22Rv1 (cell line): ENCODE results near the gene DCAF4.

Experiments used
- H3K27ac ChIP-seq: fragments of 450-650 bp; 2 replicates; pipeline ENCODE4 v1.5.1; 2017
- ZFX ChIP-seq: fragments of 450-650 bp; IDR thresholded peaks from 2 replicates; pipeline ENCODE4 v1.6.1; 2017; ENCODE audit warnings: antibody characterized with exemption, borderline replicate concordance
- TF ChIP-seq, protein P1 (sequence below): fragments of 450-650 bp; IDR thresholded peaks from 2 replicates; pipeline ENCODE4 v1.5.1; 2017; ENCODE audit warnings: mild to moderate bottlenecking

DCAF4 gene

DNA sequence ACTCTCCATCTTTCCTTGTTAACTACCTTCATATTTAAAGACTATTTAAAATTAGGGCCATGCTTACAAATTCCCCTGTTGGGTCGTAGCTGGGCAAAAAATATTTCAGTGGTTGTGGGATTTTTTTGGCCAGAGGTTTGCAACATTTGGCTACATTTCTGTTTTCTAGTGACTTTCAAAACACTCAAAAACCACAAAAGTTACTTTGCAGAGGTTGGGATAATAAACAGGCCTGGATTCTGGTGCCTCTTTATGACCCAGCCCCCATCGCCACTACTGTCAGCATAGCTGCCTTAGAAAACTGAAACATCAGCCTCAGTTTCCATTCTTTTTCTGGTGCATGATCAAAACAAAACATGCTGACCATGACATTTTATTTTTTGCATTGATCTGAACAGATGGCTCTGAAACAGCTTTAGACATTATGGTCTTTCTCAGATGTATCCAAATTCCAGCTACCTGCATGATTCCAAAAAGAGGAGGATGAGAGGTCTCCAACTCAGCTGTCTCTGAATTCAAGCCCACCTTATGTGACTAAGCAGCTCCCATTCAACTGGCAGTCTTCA is 37.5 kb upstream of the DCAF4 start:
- TF ChIP-seq, protein P1, sequence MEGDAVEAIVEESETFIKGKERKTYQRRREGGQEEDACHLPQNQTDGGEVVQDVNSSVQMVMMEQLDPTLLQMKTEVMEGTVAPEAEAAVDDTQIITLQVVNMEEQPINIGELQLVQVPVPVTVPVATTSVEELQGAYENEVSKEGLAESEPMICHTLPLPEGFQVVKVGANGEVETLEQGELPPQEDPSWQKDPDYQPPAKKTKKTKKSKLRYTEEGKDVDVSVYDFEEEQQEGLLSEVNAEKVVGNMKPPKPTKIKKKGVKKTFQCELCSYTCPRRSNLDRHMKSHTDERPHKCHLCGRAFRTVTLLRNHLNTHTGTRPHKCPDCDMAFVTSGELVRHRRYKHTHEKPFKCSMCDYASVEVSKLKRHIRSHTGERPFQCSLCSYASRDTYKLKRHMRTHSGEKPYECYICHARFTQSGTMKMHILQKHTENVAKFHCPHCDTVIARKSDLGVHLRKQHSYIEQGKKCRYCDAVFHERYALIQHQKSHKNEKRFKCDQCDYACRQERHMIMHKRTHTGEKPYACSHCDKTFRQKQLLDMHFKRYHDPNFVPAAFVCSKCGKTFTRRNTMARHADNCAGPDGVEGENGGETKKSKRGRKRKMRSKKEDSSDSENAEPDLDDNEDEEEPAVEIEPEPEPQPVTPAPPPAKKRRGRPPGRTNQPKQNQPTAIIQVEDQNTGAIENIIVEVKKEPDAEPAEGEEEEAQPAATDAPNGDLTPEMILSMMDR, result no peak
- TF ChIP-seq ZFX, result no peak

DNA sequence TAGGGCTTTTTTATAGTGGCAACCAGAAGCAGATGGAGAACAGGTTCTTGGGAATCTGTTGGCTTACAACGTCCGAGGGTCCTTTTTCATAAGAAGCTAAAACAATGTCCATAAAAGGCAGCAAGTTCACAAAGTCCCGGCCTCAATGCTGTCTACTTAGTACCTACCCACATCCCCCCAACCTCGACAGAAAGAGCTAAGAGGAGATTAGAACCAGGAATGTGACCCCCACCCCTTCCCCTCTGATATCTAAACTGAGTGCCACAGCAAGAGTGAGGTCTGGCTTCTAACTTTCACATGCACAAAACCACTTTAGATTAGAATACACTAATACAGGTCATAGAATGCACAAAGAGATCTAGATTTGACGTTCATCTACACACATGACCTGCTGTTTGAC is 36.9 kb upstream of the DCAF4 start:
- TF ChIP-seq, protein P1, result no peak
- TF ChIP-seq ZFX, result no peak

More for the DNA sequence above, 37.5 kb upstream of the DCAF4 start:
- H3K27ac ChIP-seq, result no peak overlapping the region

DNA sequence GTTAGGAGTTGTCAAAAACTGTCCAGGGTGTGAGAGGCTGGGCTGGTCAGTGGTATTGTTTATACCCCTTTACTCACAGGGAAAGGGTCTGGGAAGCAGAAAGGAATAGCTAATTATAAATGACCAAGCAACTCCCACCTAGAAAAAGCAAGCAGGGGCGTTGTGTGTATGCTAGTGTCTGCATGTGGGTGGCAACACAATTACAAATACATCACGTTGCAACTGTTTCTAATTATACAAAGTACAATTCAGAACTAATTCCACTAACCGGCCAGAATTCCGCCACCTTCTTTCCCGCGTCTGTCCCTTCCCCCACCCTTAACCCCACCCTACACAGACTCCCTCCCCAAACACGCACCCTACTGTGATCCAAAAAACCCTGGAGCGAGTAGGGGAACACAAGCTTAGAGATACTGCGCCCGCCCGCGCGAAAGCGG is 34.6 kb upstream of the DCAF4 start:
- H3K27ac ChIP-seq, result no peak overlapping the region
- TF ChIP-seq, protein P1, result no peak
- no peak for TF ChIP-seq ZFX

More for the DNA sequence above, 36.9 kb upstream of the DCAF4 start:
- H3K27ac ChIP-seq, result no peak overlapping the region

DNA sequence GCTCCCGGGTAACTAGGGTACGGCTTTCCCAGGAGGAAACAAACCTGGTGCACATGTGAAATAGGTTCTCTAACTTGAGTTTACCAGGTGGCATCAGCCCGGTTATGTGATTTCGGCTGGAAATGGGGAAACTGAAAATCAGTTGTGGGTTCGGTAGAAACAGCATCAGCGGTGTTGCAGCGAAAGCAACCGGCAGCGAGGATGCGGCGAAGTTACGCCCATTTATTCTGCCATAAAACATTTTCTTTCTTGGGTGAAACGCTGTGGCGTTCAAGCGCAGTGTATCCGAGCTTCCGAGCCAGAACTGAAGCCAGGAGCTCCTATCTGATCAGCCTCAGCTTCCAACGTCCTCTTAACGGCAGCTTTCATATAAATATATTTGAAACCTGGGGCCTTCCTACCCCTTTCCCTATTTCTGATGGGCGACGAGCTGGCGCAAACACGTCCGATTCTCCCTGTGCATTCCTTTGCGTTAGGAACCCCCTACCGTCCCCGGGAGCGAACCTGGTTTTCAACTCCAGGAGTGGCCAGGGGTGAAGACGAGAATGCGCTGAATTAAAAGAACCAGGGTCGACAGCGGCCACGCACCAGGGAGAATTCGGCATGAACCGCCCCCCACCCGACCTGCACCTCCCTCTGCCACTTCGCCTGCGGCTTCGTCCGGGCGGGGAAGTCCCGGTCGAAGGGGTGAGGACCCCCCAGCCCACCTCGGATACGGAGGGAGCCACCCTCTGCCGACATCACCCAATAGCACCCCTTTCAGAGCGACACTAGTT is 34.0 kb upstream of the DCAF4 start:
- H3K27ac ChIP-seq, result no peak overlapping the region
- TF ChIP-seq, protein P1, result no peak
- TF ChIP-seq ZFX, result no peak

DNA sequence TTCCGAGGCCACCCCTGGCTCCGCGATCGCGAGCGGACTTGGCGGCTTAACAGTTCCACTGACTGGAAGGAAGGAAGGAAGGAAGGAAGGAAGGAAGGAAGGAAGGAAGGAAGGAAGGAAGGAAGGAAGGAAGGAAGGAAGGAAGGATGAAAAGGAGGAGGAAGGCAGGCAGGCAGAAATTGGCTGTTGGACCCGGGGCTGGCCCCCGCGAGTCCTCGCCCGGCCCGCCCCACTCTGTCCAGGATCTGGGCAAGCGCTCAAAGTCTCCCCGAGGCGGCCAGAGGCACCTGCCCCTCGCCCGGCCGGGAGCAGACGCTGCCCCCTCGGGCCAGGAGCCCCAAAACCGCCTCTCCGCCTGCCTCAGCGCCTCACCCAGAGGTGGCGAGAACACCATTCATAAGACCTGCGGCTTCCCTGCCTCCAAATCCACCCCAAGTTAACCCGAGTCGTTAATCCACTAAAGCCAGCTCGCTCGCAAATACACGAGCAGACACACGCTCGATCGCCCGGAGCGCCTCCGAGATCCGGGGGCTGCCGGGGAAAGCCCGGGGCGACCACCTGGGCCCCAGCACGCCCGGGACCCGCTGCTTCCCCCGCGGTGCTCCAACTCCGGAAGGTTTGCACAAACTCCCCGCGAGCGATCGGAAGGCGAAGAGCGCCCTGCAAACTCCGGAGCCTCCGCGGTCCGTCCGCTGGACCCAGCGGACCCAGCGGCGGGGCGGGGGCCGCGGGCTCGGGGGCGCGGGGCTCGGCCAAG is 33.2 kb upstream of the DCAF4 start:
- TF ChIP-seq ZFX, result no peak
- TF ChIP-seq, protein P1, result no peak
- no peak overlapping the region for H3K27ac ChIP-seq

DNA sequence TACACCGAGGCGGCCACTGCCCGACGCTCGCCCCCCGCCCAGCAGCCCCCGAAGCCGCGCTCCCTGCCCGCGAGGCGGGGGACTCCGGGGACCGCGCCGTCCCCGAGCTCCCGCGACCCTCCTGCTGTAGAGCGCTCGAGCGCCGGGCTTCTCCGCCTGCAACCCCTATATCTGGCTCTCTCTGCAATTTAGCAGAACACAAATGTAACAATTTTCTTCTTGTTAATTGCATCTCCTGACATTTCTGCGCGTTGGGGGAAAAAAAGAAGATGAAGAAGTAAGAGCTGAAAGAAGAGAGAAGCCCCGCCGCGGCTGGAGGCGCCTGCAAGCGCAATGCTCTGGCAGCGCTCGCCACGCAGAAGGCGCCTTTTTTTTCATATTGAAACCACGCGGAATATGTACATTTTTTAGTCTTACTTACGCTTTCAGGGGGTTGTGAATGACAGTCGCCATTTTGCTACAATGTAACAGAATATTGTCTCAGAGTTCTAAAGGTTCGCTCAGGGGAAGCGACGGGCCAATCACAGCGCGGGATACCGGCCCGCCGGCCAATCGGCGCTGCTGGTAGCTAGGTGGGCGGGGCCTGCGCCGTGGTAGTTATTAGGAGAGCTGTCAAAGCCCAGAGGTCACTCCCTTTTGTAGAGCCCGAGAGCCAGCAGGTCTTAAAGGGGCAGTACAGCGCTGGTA is 32.5 kb upstream of the DCAF4 start, which contains the start of gene DPF3:
TSS of gene DPF3 (minus strand) at position 466 of the 687 bp plus-strand sequence. CDS start at position 453, 13 bp downstream.
- no peak for TF ChIP-seq ZFX
- TF ChIP-seq, protein P1, result no peak
- peak within 1 kb of the TSS; percentile 35; the same call in 1 of the 2 replicates for H3K27ac ChIP-seq
